Urinary bladder (tissue), 4 donors: Measurements from ENCODE around the gene RTN4R. TPM values are rescaled to one million over a fixed set of nuclear protein-coding genes. Genes with fewer than 3 reads are reported as not detected.
"Not testable (repeated sequence)": the region's sequence is repeated elsewhere in the genome, so short reads cannot be mapped to it uniquely, and the experiment has no call there.

Experiments used
- DNase-seq: peaks from one replicate; pipeline ENCODE4 v3.0.0-alpha.2; 2015; ENCODE audit errors: extremely low spot score
- H3K27ac ChIP-seq: one replicate; pipeline ENCODE4 v1.5.1; 2013; ENCODE audit warnings: low read depth, mild to moderate bottlenecking, moderate library complexity
- H3K36me3 ChIP-seq: one replicate; pipeline ENCODE4 v1.6.1; 2013; ENCODE audit warnings: mild to moderate bottlenecking, moderate library complexity; ENCODE audit not compliant: insufficient read depth
- H3K4me1 ChIP-seq: one replicate; pipeline ENCODE4 v1.6.1; 2013; ENCODE audit warnings: mild to moderate bottlenecking, moderate library complexity; ENCODE audit not compliant: insufficient read depth
- H3K4me3 ChIP-seq: one replicate; pipeline ENCODE4 v1.5.1; 2013; ENCODE audit warnings: low read depth, low read length
- WGBS: extraction: QIAGEN DNeasy Blood & Tissue Kit; methylation state at CpG from one replicate; pipeline ENCODE4 v1.1.7; 2013; 5-methylcytosine and 5-hydroxymethylcytosine counted together
- polyA plus RNA-seq: library from polyadenylated mRNA; stranded (reverse); fragments of 200-250 nt; gene quantifications from one replicate; pipeline ENCODE4 v1.2.3, GENCODE V29; 2013
- total RNA-seq: library from RNA; depleted of rRNA; stranded (reverse); fragments of >200 nt; gene quantifications from one replicate; pipeline ENCODE4 v1.2.3, GENCODE V29; 2014
- donor health status: healthy with polysubstance abuse.
- donor health status: healthy.

RTN4R gene
- total and polyA plus RNA-seq, 2 donors: 1.1 to 3.1 TPM

DNA sequence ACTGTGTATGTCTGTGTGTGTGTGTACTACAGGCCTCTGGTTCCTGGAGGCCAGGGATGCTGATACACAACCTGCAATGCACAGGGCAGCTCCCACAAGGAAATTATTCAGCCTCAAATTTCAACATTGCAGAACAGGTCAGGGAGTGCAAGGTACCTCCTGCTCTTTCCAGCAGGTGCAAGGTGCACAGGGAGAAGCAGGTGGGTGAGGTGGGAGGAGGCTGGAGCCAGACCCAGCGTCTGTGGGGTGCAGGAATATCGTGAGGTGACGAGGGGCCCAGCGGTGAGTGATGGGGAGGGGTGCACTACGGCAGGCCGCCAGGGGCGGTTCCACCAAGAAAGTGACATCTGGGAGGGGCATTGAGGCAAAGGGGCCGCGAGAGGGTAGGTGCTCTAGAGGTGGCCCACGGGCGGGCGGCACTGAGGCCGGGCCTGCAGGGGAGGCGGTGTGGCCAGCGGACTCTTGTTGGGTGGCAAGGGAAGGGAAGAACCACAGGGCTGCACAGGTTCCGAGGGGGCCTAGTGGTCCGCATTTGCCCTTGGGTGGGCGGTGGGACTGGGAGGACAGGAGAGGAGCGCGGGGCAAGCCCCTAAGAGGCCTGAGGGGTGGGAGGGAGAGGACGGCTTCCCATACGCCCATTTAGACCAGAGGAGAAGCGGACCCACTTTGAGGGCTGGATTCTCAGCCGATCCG is 30.1 kb upstream of the RTN4R start:
- 39% methylated on average over 25 of the region's 25 CpGs for WGBS
- no peak for DNase-seq
- H3K4me3 ChIP-seq: no peak overlapping the region
- H3K4me1 ChIP-seq: no peaks in the 10 kb centered on the region
- H3K36me3 ChIP-seq: no peaks in the 10 kb centered on the region
- H3K27ac ChIP-seq: no peak overlapping the region

GRCh38 chr22:20297414-20298109 is 29.4 kb upstream of the RTN4R start:
- Histone ChIP-seq H3K36me3 (no peaks in the 10 kb centered on the region), H3K27ac (no peak overlapping the region), H3K4me1 (no peaks in the 10 kb centered on the region), H3K4me3 (no peak overlapping the region)
- 62% methylated on average over 9 of the region's 9 CpGs for WGBS
- DNase-seq: no peak

DNA sequence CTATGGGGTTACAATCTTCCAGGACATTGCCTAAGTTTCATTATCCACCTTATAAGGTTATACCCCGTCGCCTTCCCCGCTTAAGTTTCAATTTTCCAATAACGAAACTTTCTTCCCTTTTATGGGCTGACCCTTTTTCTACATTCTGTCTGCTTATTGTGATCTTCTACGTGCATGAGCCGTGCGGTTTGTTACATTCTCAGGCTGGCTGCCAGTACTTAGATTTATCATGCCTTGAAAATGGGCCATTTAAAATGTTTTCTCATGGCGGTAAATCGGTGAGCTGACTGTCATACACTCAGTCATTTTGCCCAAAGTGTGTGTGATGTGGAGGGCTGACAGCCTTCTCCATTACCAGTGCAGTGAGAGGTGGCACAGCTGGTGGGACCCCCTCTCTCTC is 28.5 kb upstream of the RTN4R start:
- no peaks in the 10 kb centered on the region for H3K4me1 ChIP-seq
- no peak overlapping the region for H3K27ac ChIP-seq
- 68% methylated on average over 9 of the region's 9 CpGs for WGBS
- no peaks in the 10 kb centered on the region for H3K36me3 ChIP-seq
- no peak for DNase-seq
- H3K4me3 ChIP-seq: no peak overlapping the region

DNA sequence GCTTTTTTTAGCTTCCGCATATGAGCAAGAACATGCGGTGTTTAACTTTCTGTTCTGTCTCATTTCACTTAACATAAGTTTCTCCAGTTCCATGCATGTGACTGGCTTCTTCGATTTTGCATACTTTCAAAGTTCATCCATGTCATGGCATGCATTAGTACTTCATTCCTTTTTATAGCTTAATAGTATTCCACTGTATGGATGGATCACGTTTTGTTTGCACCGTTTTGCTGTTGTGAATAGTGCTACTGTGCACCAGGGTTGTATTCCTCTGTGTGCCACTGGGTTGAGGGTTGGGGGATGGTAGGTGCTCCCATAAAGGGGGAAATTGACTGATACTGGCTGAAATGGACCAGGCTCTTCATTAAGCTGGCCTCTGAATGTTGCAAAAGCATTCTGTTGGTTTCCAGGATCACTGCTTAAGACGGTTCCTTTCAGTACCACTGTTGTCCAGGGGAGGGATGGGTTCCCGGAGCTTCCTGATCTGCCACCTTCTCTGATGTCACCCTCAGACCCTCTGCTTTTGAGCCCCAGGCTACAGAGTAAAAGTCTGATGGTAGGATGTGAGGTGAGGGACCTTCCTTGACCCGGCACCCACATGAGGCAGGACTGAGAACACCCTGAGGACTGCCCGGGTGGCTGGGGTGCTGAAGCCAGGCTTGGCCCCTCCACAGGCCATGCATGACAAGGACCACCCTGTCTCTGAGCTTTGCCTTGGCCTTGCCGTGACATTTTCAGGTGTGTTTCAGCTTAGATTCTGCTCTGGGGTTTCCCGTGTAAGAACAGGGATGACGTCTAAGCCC is 27.3 kb upstream of the RTN4R start:
- DNase-seq: no peak
- H3K36me3 ChIP-seq: no peaks in the 10 kb centered on the region
- WGBS: 74% methylated on average over 12 of the region's 12 CpGs
- no peak overlapping the region for H3K4me3 ChIP-seq
- no peaks in the 10 kb centered on the region for H3K4me1 ChIP-seq
- no peak overlapping the region for H3K27ac ChIP-seq

DNA sequence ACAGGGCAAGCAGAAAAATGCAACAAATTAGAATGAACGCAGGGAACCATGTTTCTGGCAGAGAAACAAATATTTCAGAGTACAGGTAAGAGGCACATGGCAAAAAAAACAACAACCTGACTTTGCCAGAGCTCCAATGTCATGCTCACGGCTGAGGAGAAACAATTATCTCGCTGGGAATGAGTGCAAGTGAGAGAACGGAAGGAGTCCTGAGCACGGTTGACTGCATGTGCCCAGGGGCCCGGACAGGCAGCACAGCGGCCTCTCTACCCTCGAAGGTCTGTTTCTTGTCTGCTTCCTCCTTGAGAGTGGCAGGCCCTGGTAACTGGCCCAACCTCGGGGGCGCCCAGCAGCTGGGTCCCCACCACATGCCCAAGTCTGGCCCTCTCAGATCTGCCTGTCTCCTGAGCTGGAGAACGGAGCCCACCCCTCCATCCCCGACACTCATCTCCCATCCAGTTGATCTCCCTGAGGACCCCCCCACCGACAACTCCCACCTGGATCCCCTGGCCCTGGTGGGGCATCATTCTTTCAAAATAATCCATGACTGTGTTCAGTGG is 24.6 kb upstream of the RTN4R start:
- Histone ChIP-seq H3K4me3 (no peak overlapping the region), H3K27ac (no peak overlapping the region), H3K4me1 (no peaks in the 10 kb centered on the region), H3K36me3 (no peaks in the 10 kb centered on the region)
- WGBS: 63% methylated on average over 13 of the region's 13 CpGs
- DNase-seq: no peak

- 57% methylated on average over 5 of the region's 5 CpGs for WGBS
- Histone ChIP-seq H3K36me3 (no peaks in the 10 kb centered on the region), H3K27ac (no peak overlapping the region), H3K4me3 (no peak overlapping the region), H3K4me1 (no peaks in the 10 kb centered on the region)
- DNase-seq: no peak
Measured at GRCh38 chr22:20292108-20292507, 24.0 kb upstream of the RTN4R start.

- Histone ChIP-seq H3K4me1 (no peaks in the 10 kb centered on the region), H3K27ac (no peak overlapping the region), H3K36me3 (no peaks in the 10 kb centered on the region), H3K4me3 (no peak overlapping the region)
- WGBS: 52% methylated on average over 11 of the region's 11 CpGs
- no peak for DNase-seq
Measured at GRCh38 chr22:20291604-20292063, 23.5 kb upstream of the RTN4R start.

- 52% methylated on average over 5 of the region's 5 CpGs for WGBS
- no peaks in the 10 kb centered on the region for H3K4me1 ChIP-seq
- no peak overlapping the region for H3K4me3 ChIP-seq
- H3K36me3 ChIP-seq: no peaks in the 10 kb centered on the region
- no peak overlapping the region for H3K27ac ChIP-seq
- no peak for DNase-seq
Measured at GRCh38 chr22:20291249-20291586, 23.1 kb upstream of the RTN4R start.

- no peaks in the 10 kb centered on the region for H3K4me1 ChIP-seq
- 77% methylated on average over 13 of the region's 13 CpGs for WGBS
- no peak overlapping the region for H3K4me3 ChIP-seq
- no peaks in the 10 kb centered on the region for H3K36me3 ChIP-seq
- no peak for DNase-seq
- H3K27ac ChIP-seq: no peak overlapping the region
Measured at GRCh38 chr22:20290578-20291248, 22.6 kb upstream of the RTN4R start.

GRCh38 chr22:20290045-20290392 is 21.9 kb upstream of the RTN4R start:
- Histone ChIP-seq H3K4me3 (no peak overlapping the region), H3K36me3 (no peaks in the 10 kb centered on the region), H3K27ac (no peak overlapping the region), H3K4me1 (no peaks in the 10 kb centered on the region)
- DNase-seq: no peak
- WGBS: 83% methylated on average over 10 of the region's 10 CpGs

GRCh38 chr22:20289182-20290044 is 21.3 kb upstream of the RTN4R start:
- 75% methylated on average over 22 of the region's 23 CpGs for WGBS
- not testable (repeated sequence) for H3K36me3 ChIP-seq, H3K4me1 ChIP-seq, DNase-seq, H3K27ac ChIP-seq, H3K4me3 ChIP-seq

DNA sequence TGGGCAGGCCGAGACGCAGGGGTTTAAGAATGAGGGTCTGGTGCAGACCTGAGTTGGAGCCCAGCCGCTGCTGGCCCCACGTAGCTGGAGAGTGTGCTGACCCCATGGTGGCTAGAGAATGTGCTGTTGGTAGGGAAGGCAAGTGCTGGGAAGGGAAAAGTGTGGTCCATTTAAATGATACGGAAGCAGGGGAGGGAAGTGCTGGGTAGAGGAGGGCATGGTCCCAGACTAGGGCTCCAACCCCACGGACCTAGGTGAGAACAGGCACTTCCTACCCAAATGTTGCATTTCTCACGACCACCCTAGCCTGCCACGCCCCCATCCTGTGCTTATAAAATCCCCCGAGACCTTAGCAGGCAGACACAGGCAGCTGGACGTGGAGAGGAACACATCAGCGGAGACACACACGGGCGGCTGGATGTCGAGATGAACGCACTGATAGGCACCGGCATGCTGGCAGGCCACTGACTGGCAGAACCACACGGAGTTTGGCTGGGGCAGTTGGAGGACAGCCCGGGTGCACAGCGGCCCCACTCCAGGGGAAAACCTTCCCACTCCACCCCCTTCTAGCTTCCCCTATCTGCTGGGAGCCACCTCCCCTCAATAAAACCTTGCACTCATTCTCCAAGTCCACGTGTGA is 18.8 kb upstream of the RTN4R start:
- not testable (repeated sequence) for H3K4me3 ChIP-seq, H3K4me1 ChIP-seq, DNase-seq, H3K36me3 ChIP-seq, H3K27ac ChIP-seq
- WGBS: 43% methylated on average over 19 of the region's 20 CpGs
